OCI-LY7 (cell line): ENCODE results near the gene TMEM215. TPM values are rescaled to one million over a fixed set of nuclear protein-coding genes. Genes with fewer than 3 reads are reported as not detected.

Source experiments
- BruUV-seq: library from RNA; stranded (reverse); fragments of 400-500 nt; replicated peaks from 2 replicates; lab custom pipeline; 2021; lab: Mats Ljungman, UMichigan
- CTCF ChIA-PET: fragments of 300-600 bp; sonication (Branson Sonifier 250); formaldehyde crosslinking; loops from one replicate; lab custom pipeline; 2022; ENCODE audit warnings: antibody characterized with exemption; ENCODE audit not compliant: unreplicated experiment; lab: Charles Lee
- POLR2A ChIA-PET: fragments of 300-600 bp; sonication (Branson Sonifier 250); formaldehyde crosslinking; loops from one replicate; lab custom pipeline; 2022; ENCODE audit warnings: antibody characterized with exemption; lab: Charles Lee
- DNase-seq: peaks from one replicate; pipeline ENCODE4 v3.0.0-alpha.2; 2015; ENCODE audit warnings: low spot score
- H2AFZ ChIP-seq: fragments of 200-600 bp; sonication (generic), shearing (Covaris generic); 2 replicates; pipeline ENCODE4 v1.6.1; 2014; ENCODE audit warnings: mild to moderate bottlenecking, antibody characterized with exemption, low read length, moderate library complexity
- H3K27ac ChIP-seq: fragments of 200-600 bp; sonication (generic); 2 replicates; pipeline ENCODE4 v1.5.1; 2014; ENCODE audit warnings: mixed run types, low read depth, mild to moderate bottlenecking, moderate library complexity, low read length, inconsistent platforms; ENCODE audit not compliant: poor library complexity, severe bottlenecking
- H3K36me3 ChIP-seq: fragments of 200-600 bp; sonication (generic); 2 replicates; pipeline ENCODE4 v1.6.1; 2014; ENCODE audit warnings: mild to moderate bottlenecking, antibody characterized with exemption, low read length, moderate library complexity, mixed read lengths; ENCODE audit not compliant: insufficient read depth
- H3K4me1 ChIP-seq: fragments of 200-600 bp; sonication (generic); 2 replicates; pipeline ENCODE4 v1.5.1; 2014; ENCODE audit warnings: mild to moderate bottlenecking, low read length; ENCODE audit not compliant: insufficient read depth, poor library complexity, severe bottlenecking
- H3K4me2 ChIP-seq: fragments of 200-600 bp; sonication (generic); 2 replicates; pipeline ENCODE4 v1.6.1; 2014; ENCODE audit warnings: mild to moderate bottlenecking, low read length
- H3K4me3 ChIP-seq: fragments of 200-600 bp; sonication (generic); 2 replicates; pipeline ENCODE4 v1.5.1; 2014; ENCODE audit warnings: mild to moderate bottlenecking, low read depth, low read length; ENCODE audit not compliant: poor library complexity, severe bottlenecking
- H3K79me2 ChIP-seq: fragments of 200-600 bp; sonication (generic); 2 replicates; pipeline ENCODE4 v1.6.1; 2016; ENCODE audit warnings: low read depth, mild to moderate bottlenecking, low read length, moderate library complexity, mixed read lengths; ENCODE audit not compliant: insufficient read depth
- H3K9me2 ChIP-seq: fragments of 200-600 bp; sonication (generic); 2 replicates; pipeline ENCODE4 v1.6.1; 2016; ENCODE audit warnings: mild to moderate bottlenecking, low read length, mixed read lengths; ENCODE audit not compliant: insufficient read depth
- H3K9me3 ChIP-seq: fragments of 200-600 bp; sonication (generic); 2 replicates; pipeline ENCODE4 v1.6.1; 2014; ENCODE audit warnings: mild to moderate bottlenecking, mixed run types, low read length, mixed read lengths
- H4K20me1 ChIP-seq: fragments of 200-600 bp; sonication (generic); 2 replicates; pipeline ENCODE4 v1.6.1; 2014; ENCODE audit warnings: mild to moderate bottlenecking, antibody characterized with exemption, low read length, moderate library complexity, mixed read lengths; ENCODE audit not compliant: insufficient read depth
- EZH2phosphoT487 ChIP-seq: fragments of 200-600 bp; sonication (generic); IDR thresholded peaks from 2 replicates; pipeline ENCODE4 v1.6.1; 2018; ENCODE audit warnings: low read depth, borderline replicate concordance, mild to moderate bottlenecking, mixed run types, antibody characterized with exemption, low read length, moderate library complexity, mixed read lengths
- intact Hi-C: fragments of 100-400 bp; cut with micrococcal nuclease; formaldehyde crosslinking; loops from one replicate; pipeline ENCODE4 v1.10.0; 2022; ENCODE audit not compliant: unreplicated experiment
- total RNA-seq, 2 experiments: library from RNA; depleted of rRNA in 1 of 2; stranded (reverse); fragments of >200 nt in 1 of 2; shearing (Covaris generic) in 1 of 2; gene quantifications; 2 replicates each; pipeline ENCODE4 v1.2.3, GENCODE V29; 2014 to 2022
- TF ChIP-seq, protein P1 (sequence below): fragments of 200-600 bp; sonication (generic); conservative IDR thresholded peaks from 2 replicates; pipeline ENCODE4 v1.5.1; 2014; ENCODE audit warnings: mild to moderate bottlenecking, antibody characterized with exemption, low read length, moderate library complexity, mixed read lengths

Gene TMEM215
- total RNA-seq, 2 experiments from 2014 or later, result not detected

DNA sequence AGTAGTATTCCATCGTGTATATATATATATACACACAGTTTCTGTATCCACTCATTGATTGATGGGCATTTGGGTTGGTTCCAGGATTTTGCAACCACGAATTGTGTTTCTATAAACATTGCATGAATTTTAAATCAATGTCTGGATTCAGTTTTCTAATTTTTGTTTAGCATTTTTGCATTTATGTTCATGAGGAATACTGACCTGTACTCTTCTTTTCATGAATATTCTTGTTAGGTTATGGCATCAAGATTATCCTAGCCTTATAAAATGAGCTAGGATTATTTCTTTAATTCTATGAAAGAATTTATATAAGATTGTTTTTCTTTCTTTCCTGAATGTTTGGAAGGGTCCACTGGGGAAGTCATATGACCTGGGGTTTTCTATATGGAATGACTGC is 35.3 kb upstream of the TMEM215 start:
- Histone ChIP-seq H3K36me3 (no peaks in the 10 kb centered on the region), H3K9me2 (no peaks in the 10 kb centered on the region), H3K4me2 (no peak overlapping the region), H3K4me3 (no peak overlapping the region), H3K27ac (no peak overlapping the region), H3K4me1 (no peaks in the 10 kb centered on the region), H3K9me3 (no peaks in the 10 kb centered on the region), H3K79me2 (no peaks in the 10 kb centered on the region), H4K20me1 (no peaks in the 10 kb centered on the region), H2AFZ (no peak overlapping the region)
- no TSS peak for BruUV-seq
- ChIA-PET CTCF (no interaction called here), POLR2A (no interaction called here)
- no peak for DNase-seq
- intact Hi-C loops, result loop anchor here (5.0 kb wide), 1 partner anchor 56 kb away; no protein-coding TSS in a partner anchor
- no peak for TF ChIP-seq EZH2phosphoT487
- TF ChIP-seq, protein P1, sequence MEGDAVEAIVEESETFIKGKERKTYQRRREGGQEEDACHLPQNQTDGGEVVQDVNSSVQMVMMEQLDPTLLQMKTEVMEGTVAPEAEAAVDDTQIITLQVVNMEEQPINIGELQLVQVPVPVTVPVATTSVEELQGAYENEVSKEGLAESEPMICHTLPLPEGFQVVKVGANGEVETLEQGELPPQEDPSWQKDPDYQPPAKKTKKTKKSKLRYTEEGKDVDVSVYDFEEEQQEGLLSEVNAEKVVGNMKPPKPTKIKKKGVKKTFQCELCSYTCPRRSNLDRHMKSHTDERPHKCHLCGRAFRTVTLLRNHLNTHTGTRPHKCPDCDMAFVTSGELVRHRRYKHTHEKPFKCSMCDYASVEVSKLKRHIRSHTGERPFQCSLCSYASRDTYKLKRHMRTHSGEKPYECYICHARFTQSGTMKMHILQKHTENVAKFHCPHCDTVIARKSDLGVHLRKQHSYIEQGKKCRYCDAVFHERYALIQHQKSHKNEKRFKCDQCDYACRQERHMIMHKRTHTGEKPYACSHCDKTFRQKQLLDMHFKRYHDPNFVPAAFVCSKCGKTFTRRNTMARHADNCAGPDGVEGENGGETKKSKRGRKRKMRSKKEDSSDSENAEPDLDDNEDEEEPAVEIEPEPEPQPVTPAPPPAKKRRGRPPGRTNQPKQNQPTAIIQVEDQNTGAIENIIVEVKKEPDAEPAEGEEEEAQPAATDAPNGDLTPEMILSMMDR, result no peak

DNA sequence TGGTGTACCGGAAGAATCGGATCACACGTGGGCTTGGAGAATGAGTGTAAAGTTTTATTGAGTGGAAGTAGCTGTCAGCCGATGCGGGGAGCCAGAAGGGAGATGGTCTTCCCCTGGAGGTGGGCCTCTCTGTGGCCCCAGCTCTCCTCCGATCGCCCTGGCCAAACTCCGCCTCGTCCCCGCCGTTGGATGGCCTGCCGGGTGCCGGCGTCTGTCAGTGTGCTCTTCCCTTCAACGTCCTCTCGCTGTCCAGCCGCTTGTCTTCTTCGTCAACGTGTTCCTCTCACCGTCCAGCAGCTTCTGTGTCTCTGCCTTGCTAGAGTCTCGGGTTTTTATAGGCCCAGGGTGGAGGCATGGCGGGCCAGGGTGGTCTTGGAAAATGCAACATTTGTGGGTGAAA is 27.6 kb upstream of the TMEM215 start:
- POLR2A ChIA-PET, result interaction anchor here (0.7 kb wide), 1 partner anchor 10 kb away, joined by 3 read pairs; no protein-coding TSS in a partner anchor
- no peak overlapping the region for H3K4me2 ChIP-seq
- TF ChIP-seq EZH2phosphoT487, result no peak
- TF ChIP-seq, protein P1, result no peak
- H2AFZ ChIP-seq, result no peak overlapping the region
- H3K9me3 ChIP-seq, result no peaks in the 10 kb centered on the region
- H3K27ac ChIP-seq, result no peak overlapping the region
- H3K4me3 ChIP-seq, result no peak overlapping the region
- H4K20me1 ChIP-seq, result no peaks in the 10 kb centered on the region
- CTCF ChIA-PET, result no interaction called here
- H3K79me2 ChIP-seq, result no peaks in the 10 kb centered on the region
- H3K36me3 ChIP-seq, result no peaks in the 10 kb centered on the region
- BruUV-seq, result no TSS peak
- no peak for DNase-seq
- intact Hi-C loops, result no loop called here
- H3K4me1 ChIP-seq, result no peaks in the 10 kb centered on the region
- H3K9me2 ChIP-seq, result no peaks in the 10 kb centered on the region

DNA sequence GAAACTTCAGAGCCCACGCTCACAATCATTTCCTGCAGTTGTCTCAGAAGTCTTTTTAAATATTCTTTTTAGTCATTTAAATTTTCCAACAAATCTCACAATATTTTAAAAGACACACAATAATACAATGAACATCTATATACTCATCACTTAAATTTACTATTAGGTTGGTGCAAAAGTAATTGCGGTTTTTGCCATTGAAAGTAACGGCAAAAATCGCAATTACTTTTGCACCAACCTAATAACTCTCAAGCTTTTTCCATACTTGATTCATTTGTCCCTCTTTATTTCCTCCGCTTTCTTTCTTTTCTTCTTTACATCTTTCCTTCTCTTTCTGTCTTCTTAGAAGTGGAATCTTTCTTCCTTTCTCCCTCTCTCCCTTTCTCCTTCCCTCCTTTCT is 19.2 kb upstream of the TMEM215 start:
- CTCF ChIA-PET, result no interaction called here
- DNase-seq, result no peak

More for the DNA sequence above, 19.2 kb upstream of the TMEM215 start:
- no peaks in the 10 kb centered on the region for H3K9me2 ChIP-seq
- H3K4me3 ChIP-seq, result no peak overlapping the region
- H3K27ac ChIP-seq, result no peak overlapping the region
- H3K9me3 ChIP-seq, result no peaks in the 10 kb centered on the region
- no peak overlapping the region for H2AFZ ChIP-seq
- TF ChIP-seq, protein P1, result no peak
- no peak for TF ChIP-seq EZH2phosphoT487
- POLR2A ChIA-PET, result no interaction called here
- no peaks in the 10 kb centered on the region for H3K36me3 ChIP-seq
- no peaks in the 10 kb centered on the region for H4K20me1 ChIP-seq
- H3K4me2 ChIP-seq, result no peak overlapping the region
- no peaks in the 10 kb centered on the region for H3K79me2 ChIP-seq
- intact Hi-C loops, result loop anchor here (10.0 kb wide), 1 partner anchor 201 kb away; no protein-coding TSS in a partner anchor
- no peaks in the 10 kb centered on the region for H3K4me1 ChIP-seq
- no TSS peak for BruUV-seq
